Sigmoid colon (tissue), 7 donors: Measurements from ENCODE around the gene SLC9A8. TPM values are rescaled to one million over a fixed set of nuclear protein-coding genes. Genes with fewer than 3 reads are reported as not detected.

Experiments
- DNase-seq: peaks from one replicate; pipeline ENCODE4 v3.0.0-alpha.2; 2019
- H3K27ac ChIP-seq, 4 donors: fragments of 200-600 bp; sonication (generic); one replicate each; pipeline ENCODE4 v1.5.1; 2016 to 2019; ENCODE audit warnings: mild to moderate bottlenecking in 1 of 4
- H3K27me3 ChIP-seq, 3 donors: fragments of 200-600 bp; sonication (generic); one replicate each; pipeline ENCODE4 v1.5.1; 2019; ENCODE audit warnings: mild to moderate bottlenecking in 1 of 3
- H3K36me3 ChIP-seq, 4 donors: fragments of 200-600 bp; sonication (generic); one replicate each; pipeline ENCODE4 v1.5.1; 2016 to 2019
- H3K4me1 ChIP-seq, 4 donors: fragments of 200-600 bp; sonication (generic); one replicate each; pipeline ENCODE4 v1.5.1; 2017 to 2019
- H3K4me3 ChIP-seq, 4 donors: fragments of 200-600 bp; sonication (generic); one replicate each; pipeline ENCODE4 v1.5.1; 2017 to 2019; ENCODE audit warnings: mild to moderate bottlenecking in 2 of 4, moderate library complexity in 1 of 4
- H3K9me3 ChIP-seq, 4 donors: fragments of 200-600 bp in 3 of 4; sonication (generic) in 3 of 4; one replicate each; pipeline versions ENCODE4 v1.5.1 to v1.6.1; 2013 to 2019
- EP300 ChIP-seq, 4 donors: sonication (generic); formaldehyde crosslinking; IDR thresholded peaks; one replicate each; pipeline ENCODE4 v1.6.1; 2017; ENCODE audit warnings: antibody characterized with exemption in 4 of 4
- POLR2A ChIP-seq, 2 donors: fragments of 450-650 bp; IDR thresholded peaks; one replicate each; pipeline ENCODE4 v1.6.1; 2016; ENCODE audit warnings: antibody characterized with exemption in 2 of 2, mild to moderate bottlenecking in 2 of 2, moderate library complexity in 2 of 2
- POLR2AphosphoS5 ChIP-seq, 4 donors: sonication (generic); formaldehyde crosslinking; IDR thresholded peaks; one replicate each; pipeline ENCODE4 v1.6.1; 2017; ENCODE audit warnings: antibody characterized with exemption in 4 of 4
- WGBS, 2 donors: extraction: QIAGEN DNeasy Blood & Tissue Kit; methylation state at CpG; one replicate each; pipeline ENCODE4 v1.1.7; 2013; 5-methylcytosine and 5-hydroxymethylcytosine counted together
- intact Hi-C: fragments of 100-400 bp; cut with DNase I; formaldehyde crosslinking; loops from one replicate; pipeline ENCODE4 v1.15.1; 2023
- polyA plus RNA-seq, 3 donors: library from polyadenylated mRNA; stranded (reverse); fragments of 200-250 nt; gene quantifications; one replicate each; pipeline ENCODE4 v1.2.3, GENCODE V29; 2013
- total RNA-seq, 4 donors: library from RNA; depleted of rRNA; stranded (reverse); fragments of >200 nt; gene quantifications; one replicate each; pipeline ENCODE4 v1.1.0, GENCODE V29; 2016
- TF ChIP-seq, protein P1 (sequence below), 4 experiments: fragments of 450-650 bp in 3 of 4; fragments of 200-600 bp in 1 of 4; IDR thresholded peaks; one replicate each; pipeline ENCODE4 v1.5.1; 2016 to 2019; ENCODE audit warnings: antibody characterized with exemption in 4 of 4, mild to moderate bottlenecking in 3 of 4, moderate library complexity in 2 of 4
- donor health status: healthy with polysubstance abuse.
- donor health status: Bipolar disorder and iron deficiency.
- donor health status: healthy.

The SLC9A8 gene
- total and polyA plus RNA-seq, 7 donors = 1.8 to 14.7 (median 5.7) TPM

DNA sequence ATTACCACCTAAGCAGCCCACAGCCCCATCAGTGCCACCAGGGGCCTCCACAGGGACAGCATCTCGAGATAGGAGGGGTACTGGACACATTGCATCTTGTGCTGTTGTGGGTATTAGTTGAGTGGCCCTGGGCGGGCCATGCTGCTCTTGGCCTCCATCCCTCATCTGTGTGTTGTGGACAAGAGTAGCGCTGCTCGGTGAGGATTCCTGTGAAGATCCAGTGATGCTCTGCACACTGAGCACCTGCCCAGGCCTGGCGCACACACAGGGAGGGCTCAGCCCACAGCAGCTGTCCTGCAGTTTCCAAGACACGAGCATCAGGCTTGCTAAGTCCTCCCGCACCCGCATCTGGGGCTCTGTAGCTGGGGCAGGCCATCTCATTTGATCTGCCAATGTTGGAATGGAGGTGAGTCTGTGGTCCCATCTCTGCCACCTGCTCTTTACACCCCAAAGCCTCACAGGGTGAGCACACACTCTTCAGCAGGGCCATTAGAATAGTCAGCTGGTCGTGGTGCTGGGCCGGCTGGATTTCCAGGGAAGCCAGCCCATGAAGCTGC is 70.7 kb downstream of the SLC9A8 start:
- TF ChIP-seq, protein P1, sequence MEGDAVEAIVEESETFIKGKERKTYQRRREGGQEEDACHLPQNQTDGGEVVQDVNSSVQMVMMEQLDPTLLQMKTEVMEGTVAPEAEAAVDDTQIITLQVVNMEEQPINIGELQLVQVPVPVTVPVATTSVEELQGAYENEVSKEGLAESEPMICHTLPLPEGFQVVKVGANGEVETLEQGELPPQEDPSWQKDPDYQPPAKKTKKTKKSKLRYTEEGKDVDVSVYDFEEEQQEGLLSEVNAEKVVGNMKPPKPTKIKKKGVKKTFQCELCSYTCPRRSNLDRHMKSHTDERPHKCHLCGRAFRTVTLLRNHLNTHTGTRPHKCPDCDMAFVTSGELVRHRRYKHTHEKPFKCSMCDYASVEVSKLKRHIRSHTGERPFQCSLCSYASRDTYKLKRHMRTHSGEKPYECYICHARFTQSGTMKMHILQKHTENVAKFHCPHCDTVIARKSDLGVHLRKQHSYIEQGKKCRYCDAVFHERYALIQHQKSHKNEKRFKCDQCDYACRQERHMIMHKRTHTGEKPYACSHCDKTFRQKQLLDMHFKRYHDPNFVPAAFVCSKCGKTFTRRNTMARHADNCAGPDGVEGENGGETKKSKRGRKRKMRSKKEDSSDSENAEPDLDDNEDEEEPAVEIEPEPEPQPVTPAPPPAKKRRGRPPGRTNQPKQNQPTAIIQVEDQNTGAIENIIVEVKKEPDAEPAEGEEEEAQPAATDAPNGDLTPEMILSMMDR (IDR thresholded peaks at IDR 0.05) = no peak
- TF ChIP-seq POLR2AphosphoS5 (IDR thresholded peaks at IDR 0.05) = no peak
- TF ChIP-seq EP300 (IDR thresholded peaks at IDR 0.05) = no peak
- TF ChIP-seq POLR2A (IDR thresholded peaks at IDR 0.05) = no peak
- no peak overlapping the region for H3K4me3 ChIP-seq
- no peak overlapping the region for H3K27ac ChIP-seq
- H3K36me3 ChIP-seq = peaks cover 11 to 62% (median 13%) of the 10 kb centered on the region in 4 donors
- 94 to 97% methylated on average over 10 of the region's 10 CpGs for WGBS, 2 donors
- H3K27me3 ChIP-seq = no peaks in the 10 kb centered on the region
- intact Hi-C loops = no loop called here
- H3K9me3 ChIP-seq = no peaks in the 10 kb centered on the region
- DNase-seq = no peak
- peaks cover 0 to 15% (median 7%) of the 10 kb centered on the region in 4 donors for H3K4me1 ChIP-seq

DNA sequence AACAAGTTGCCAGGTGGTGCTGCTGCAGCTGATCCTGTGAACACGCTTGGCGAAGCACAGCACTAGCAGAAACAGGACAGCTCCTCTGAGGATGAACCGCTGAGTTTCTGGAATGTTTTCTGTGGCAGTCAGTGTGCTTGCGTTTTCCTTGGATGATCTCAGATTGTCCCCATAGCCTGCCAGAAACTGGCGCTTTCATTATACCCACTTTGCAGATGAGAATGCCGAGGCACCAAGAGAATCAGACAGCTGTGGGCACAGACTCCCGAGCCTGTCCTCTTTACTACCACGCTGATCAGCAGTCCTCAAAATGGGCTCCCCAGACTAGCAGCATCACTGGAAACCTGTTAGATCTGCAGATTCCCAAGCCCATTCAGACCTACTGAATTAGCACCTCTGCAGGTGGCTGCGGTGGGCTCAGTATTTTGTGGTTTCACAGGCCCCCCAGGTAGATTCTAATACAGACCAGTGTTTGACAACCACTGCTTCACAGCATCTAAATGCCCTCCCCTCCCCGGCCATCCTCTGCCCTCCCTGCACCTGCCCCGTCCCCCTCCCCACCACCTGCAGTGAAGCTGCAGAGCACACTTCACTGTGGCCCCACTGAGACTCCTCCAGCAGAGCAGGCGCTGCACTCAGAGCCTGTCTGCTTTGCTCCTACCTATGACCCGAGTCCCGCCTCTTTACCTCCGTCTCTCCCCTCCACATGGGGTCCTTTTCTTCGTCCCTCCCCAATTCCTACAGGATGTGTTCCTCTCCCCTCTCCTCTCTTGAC is 73.1 kb downstream of the SLC9A8 start:
- H3K4me3 ChIP-seq = no peak overlapping the region
- DNase-seq = peak; percentile 38
- peaks cover 9 to 51% (median 12%) of the 10 kb centered on the region in 4 donors for H3K36me3 ChIP-seq
- H3K9me3 ChIP-seq = no peaks in the 10 kb centered on the region
- 92 to 95% methylated on average over 16 of the region's 16 CpGs for WGBS, 2 donors
- peaks cover 0 to 25% (median 14%) of the 10 kb centered on the region in 4 donors for H3K4me1 ChIP-seq
- no peaks in the 10 kb centered on the region for H3K27me3 ChIP-seq
- TF ChIP-seq POLR2AphosphoS5 (IDR thresholded peaks at IDR 0.05) (no peak), EP300 (IDR thresholded peaks at IDR 0.05) (no peak), POLR2A (IDR thresholded peaks at IDR 0.05) (no peak)
- TF ChIP-seq, protein P1 (IDR thresholded peaks at IDR 0.05) = no peak
- H3K27ac ChIP-seq = no peak overlapping the region
- intact Hi-C loops = loop anchor here (5.0 kb wide), 1 partner anchor 273 kb away; no protein-coding TSS in a partner anchor

DNA sequence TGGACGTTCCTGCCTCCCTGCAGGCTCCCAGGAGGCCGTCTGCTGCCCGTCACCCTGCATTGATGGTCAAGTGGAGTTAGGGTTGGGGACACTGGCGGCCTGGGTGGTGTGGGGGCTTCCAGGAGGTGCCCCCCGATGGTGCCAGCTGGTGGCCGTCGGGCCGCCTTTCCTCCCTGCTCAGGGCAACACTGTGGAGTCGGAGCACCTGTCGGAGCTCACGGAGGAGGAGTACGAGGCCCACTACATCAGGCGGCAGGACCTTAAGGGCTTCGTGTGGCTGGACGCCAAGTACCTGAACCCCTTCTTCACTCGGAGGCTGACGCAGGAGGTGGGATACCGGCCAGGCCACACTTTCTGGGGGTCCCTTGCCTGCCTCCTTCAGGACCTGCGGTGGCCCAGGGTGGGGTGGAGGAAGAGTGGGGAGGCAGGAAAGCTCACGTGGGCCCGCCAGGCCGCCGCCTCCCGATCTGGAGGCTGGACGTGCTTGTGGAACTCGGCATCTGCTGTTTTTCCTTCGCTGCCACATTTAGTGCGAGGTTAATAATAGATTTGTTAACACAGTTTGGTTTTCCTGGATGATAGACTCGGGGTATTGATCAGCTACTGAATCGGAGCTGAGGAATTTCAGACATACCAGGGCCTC is 74.1 kb downstream of the SLC9A8 start:
- H3K4me1 ChIP-seq = peaks cover 0 to 28% (median 18%) of the 10 kb centered on the region in 4 donors
- peak; percentile 63 for DNase-seq
- peaks cover 9 to 42% (median 12%) of the 10 kb centered on the region in 4 donors for H3K36me3 ChIP-seq
- H3K9me3 ChIP-seq = no peaks in the 10 kb centered on the region
- H3K27me3 ChIP-seq = no peaks in the 10 kb centered on the region
- H3K4me3 ChIP-seq = no peak overlapping the region
- WGBS, 2 donors = 87 to 89% methylated on average over 30 of the region's 30 CpGs
- TF ChIP-seq POLR2AphosphoS5 (IDR thresholded peaks at IDR 0.05) = no peak
- no peak for TF ChIP-seq POLR2A (IDR thresholded peaks at IDR 0.05)
- no peak for TF ChIP-seq EP300 (IDR thresholded peaks at IDR 0.05)
- TF ChIP-seq, protein P1 (IDR thresholded peaks at IDR 0.05) = no peak
- intact Hi-C loops = loop anchor here (5.0 kb wide), 1 partner anchor 274 kb away; no protein-coding TSS in a partner anchor
- peak overlapping the region; percentile 24 to 56 (median 43) for H3K27ac ChIP-seq

DNA sequence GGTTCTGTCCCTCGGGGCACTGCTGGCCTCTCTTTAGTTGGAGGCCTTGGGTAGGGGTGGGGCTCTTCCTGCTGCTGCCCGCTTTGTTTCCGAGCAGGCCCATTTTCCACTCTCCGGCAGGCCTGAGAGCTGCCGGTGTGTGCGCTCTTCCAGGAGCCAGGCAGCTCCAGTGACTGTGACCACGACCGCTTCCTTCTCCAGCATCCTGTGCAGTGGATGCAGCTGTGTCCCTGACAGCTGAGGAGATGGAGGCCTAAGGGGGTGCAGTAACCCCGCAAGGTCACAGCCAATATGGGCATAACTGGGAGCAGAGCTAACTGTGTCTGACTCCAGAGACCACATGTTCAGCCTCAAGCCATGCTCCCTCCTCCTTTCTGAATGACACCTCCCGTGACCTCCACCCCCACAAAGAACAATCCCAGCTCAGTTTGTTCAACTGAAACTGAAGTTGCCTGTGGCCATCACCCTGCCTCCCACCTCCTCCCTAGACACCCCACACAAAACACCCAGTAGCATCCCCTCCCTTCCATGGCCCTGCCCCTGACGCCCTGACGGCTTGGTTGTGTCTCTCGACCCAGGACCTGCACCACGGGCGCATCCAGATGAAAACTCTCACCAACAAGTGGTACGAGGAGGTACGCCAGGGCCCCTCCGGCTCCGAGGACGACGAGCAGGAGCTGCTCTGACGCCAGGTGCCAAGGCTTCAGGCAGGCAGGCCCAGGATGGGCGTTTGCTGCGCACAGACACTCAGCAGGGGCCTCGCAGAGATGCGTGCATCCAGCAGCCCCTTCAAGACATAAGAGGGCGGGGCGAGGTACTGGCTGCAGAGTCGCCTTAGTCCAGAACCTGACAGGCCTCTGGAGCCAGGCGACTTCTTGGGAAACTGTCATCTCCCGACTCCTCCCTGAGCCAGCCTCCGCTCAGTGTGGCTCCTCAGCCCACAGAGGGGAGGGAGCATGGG is 74.9 kb downstream of the SLC9A8 start:
- Histone ChIP-seq H3K27ac (peak overlapping the region; percentile 24 to 56 (median 43)), H3K9me3 (no peaks in the 10 kb centered on the region), H3K36me3 (peaks cover 9 to 33% (median 12%) of the 10 kb centered on the region in 4 donors), H3K4me3 (no peak overlapping the region), H3K27me3 (no peaks in the 10 kb centered on the region), H3K4me1 (peaks cover 0 to 35% (median 18%) of the 10 kb centered on the region in 4 donors)
- TF ChIP-seq POLR2AphosphoS5 (IDR thresholded peaks at IDR 0.05) = no peak
- no peak for TF ChIP-seq POLR2A (IDR thresholded peaks at IDR 0.05)
- TF ChIP-seq, protein P1 (IDR thresholded peaks at IDR 0.05) = no peak
- TF ChIP-seq EP300 (IDR thresholded peaks at IDR 0.05) = no peak
- peak; percentile 63 for DNase-seq
- 88 to 91% methylated on average over 32 of the region's 32 CpGs for WGBS, 2 donors
- intact Hi-C loops = loop anchor here (5.0 kb wide), 1 partner anchor 275 kb away; no protein-coding TSS in a partner anchor
